H1 (cell line): ENCODE results near the gene EVI2A. TPM values are rescaled to one million over a fixed set of nuclear protein-coding genes. Genes with fewer than 3 reads are reported as not detected.

ENCODE experiments used
- NRF1 ChIP-seq: IDR thresholded peaks from 2 replicates; pipeline ENCODE4 v1.6.1; 2011; ENCODE audit warnings: mild to moderate bottlenecking, low read depth, low read length, improper control_type of control experiment
- SIN3A ChIP-seq, 2 experiments: IDR thresholded peaks in 1 of 2; conservative IDR thresholded peaks in 1 of 2; 2 replicates each; pipeline ENCODE4 v1.6.1; 2011 to 2012; ENCODE audit warnings: low read length in 2 of 2, improper control_type of control experiment in 1 of 2, low read depth in 1 of 2, mild to moderate bottlenecking in 1 of 2
- TAF7 ChIP-seq: optimal IDR thresholded peaks from 2 replicates; pipeline ENCODE3; 2011; ENCODE audit warnings: low read depth, mild to moderate bottlenecking, inconsistent platforms, low read length, moderate library complexity, borderline replicate concordance
- USF2 ChIP-seq: IDR thresholded peaks from 2 replicates; pipeline ENCODE4 v1.6.1; 2011; ENCODE audit warnings: low read length, improper control_type of control experiment
- polyA plus RNA-seq, 7 experiments: library from polyadenylated mRNA; depleted of rRNA in 3 of 7; stranded (reverse) in 5 of 7; unstranded in 2 of 7; fragments of >200 nt in 5 of 7; fragments of 200-250 nt in 2 of 7; gene quantifications; 1 replicate in 5 of 7; 2 replicates in 1 of 7; 4 replicates in 1 of 7; pipeline versions ENCODE4 v1.2.1 to v1.2.3, GENCODE V29; 2011 to 2013; ENCODE audit warnings: missing spikeins in 2 of 7, mixed read lengths in 2 of 7
- total RNA-seq: library from RNA; stranded (reverse); fragmentation: NEBNext Ultra II Directional; extraction: Animal tissue kit (Norgen Biotek cat#: 25700); gene quantifications from 2 replicates; pipeline ENCODE4 v1.2.1, GENCODE V29; 2021

EVI2A gene
- total and polyA plus RNA-seq, 2 of the 8 experiments (the other 6 are each of a cell fraction or from before 2014, with no cell fraction given), result not detected

GRCh38 chr17:31293581-31293980 lies 27.8 kb downstream of the EVI2A start (continued):
- no peak for TF ChIP-seq TAF7
- TF ChIP-seq NRF1, result no peak
- no peak for TF ChIP-seq USF2
- no peak for TF ChIP-seq SIN3A (conservative IDR thresholded peaks at IDR 0.05 in 1 of 2, IDR thresholded peaks at IDR 0.05 in 1 of 2; ENCODE audit: low read depth in 1 of 2, low read length in 2 of 2)
